SK-N-SH (cell line): Measurements from ENCODE around the gene PRG2. TPM values are rescaled to one million over a fixed set of nuclear protein-coding genes. Genes with fewer than 3 reads are reported as not detected.

Experiments used
- CTCF ChIA-PET: fragments of 300-600, 350-600 bp; formaldehyde crosslinking; extraction: SDS; loops from one replicate; lab custom pipeline; 2021; lab: Yijun Ruan, JAX
- POLR2A ChIA-PET: fragments of 350-600 bp; sonication (Branson Sonifier 250); formaldehyde crosslinking; extraction: SDS; loops from one replicate; lab custom pipeline; 2020; ENCODE audit warnings: antibody characterized with exemption, inconsistent platforms; lab: Yijun Ruan, JAX
- DNase-seq: peaks from one replicate; pipeline ENCODE4 v3.0.0; 2012
- H2AFZ ChIP-seq: fragments of 200-600 bp; sonication (generic); 2 replicates; pipeline ENCODE4 v1.8.1; 2016; ENCODE audit warnings: antibody characterized with exemption, mild to moderate bottlenecking, low read depth
- H3F3A ChIP-seq: fragments of 200-600 bp; sonication (generic); replicated peaks from 2 replicates; pipeline ENCODE3; 2016; ENCODE audit warnings: antibody characterized with exemption, mild to moderate bottlenecking; ENCODE audit not compliant: insufficient read depth
- H3K27ac ChIP-seq, 2 experiments: fragments of 200-500 bp in 1 of 2; fragments of 200-600 bp in 1 of 2; sonication (Bioruptor generic) in 1 of 2; sonication (generic), shearing (Covaris generic) in 1 of 2; 2 replicates each; pipeline versions ENCODE4 v1.5.1 to v1.6.1; 2014 to 2016; ENCODE audit warnings: low read depth in 2 of 2, inconsistent platforms in 1 of 2, low read length in 1 of 2, mild to moderate bottlenecking in 1 of 2, mixed read lengths in 1 of 2
- H3K27me3 ChIP-seq: fragments of 200-600 bp; sonication (generic), shearing (Covaris generic); 2 replicates; pipeline ENCODE4 v1.6.1; 2016; ENCODE audit warnings: mixed run types; ENCODE audit not compliant: insufficient read depth
- H3K36me3 ChIP-seq, 2 experiments: fragments of 200-500 bp in 1 of 2; fragments of 200-600 bp in 1 of 2; sonication (Bioruptor generic) in 1 of 2; sonication (generic) in 1 of 2; replicated peaks in 1 of 2; 2 replicates each; pipeline versions ENCODE3 to v1.5.1; 2014 to 2016; ENCODE audit warnings: low read length in 1 of 2, mild to moderate bottlenecking in 1 of 2; ENCODE audit not compliant: insufficient read depth in 2 of 2, control insufficient read depth in 1 of 2
- H3K4me1 ChIP-seq, 2 experiments: fragments of 200-500 bp in 1 of 2; fragments of 200-600 bp in 1 of 2; sonication (Bioruptor generic) in 1 of 2; sonication (generic), shearing (Covaris generic) in 1 of 2; 2 replicates each; pipeline versions ENCODE4 v1.5.1 to v1.6.1; 2014 to 2016; ENCODE audit warnings: low read depth in 1 of 2, low read length in 1 of 2, mixed run types in 1 of 2; ENCODE audit not compliant: insufficient read depth in 2 of 2, control insufficient read depth in 1 of 2
- H3K4me2 ChIP-seq: fragments of 200-600 bp; sonication (generic), shearing (Covaris generic); 2 replicates; pipeline ENCODE4 v1.6.1; 2017; ENCODE audit warnings: mixed run types
- H3K4me3 ChIP-seq, 2 experiments: fragments of 200-500 bp in 1 of 2; fragments of 200-600 bp in 1 of 2; sonication (Bioruptor generic) in 1 of 2; sonication (generic), shearing (Covaris generic) in 1 of 2; 2 replicates each; pipeline versions ENCODE4 v1.5.1 to v1.8.1; 2014 to 2016; ENCODE audit warnings: low read depth in 2 of 2, inconsistent platforms in 1 of 2, low read length in 1 of 2, mild to moderate bottlenecking in 1 of 2, mixed read lengths in 1 of 2, moderate library complexity in 1 of 2
- H3K79me2 ChIP-seq: fragments of 200-600 bp; sonication (generic); 2 replicates; pipeline ENCODE4 v1.8.1; 2017; ENCODE audit warnings: mild to moderate bottlenecking; ENCODE audit not compliant: insufficient read depth
- H3K9ac ChIP-seq: fragments of 200-600 bp; sonication (generic); 2 replicates; pipeline ENCODE4 v1.6.1; 2017; ENCODE audit warnings: mixed run types
- H3K9me2 ChIP-seq: fragments of 200-600 bp; sonication (generic); 2 replicates; pipeline ENCODE4 v1.6.1; 2017; ENCODE audit warnings: mixed run types
- H3K9me3 ChIP-seq: fragments of 200-600 bp; sonication (generic); 2 replicates; pipeline ENCODE4 v1.6.1; 2017; ENCODE audit warnings: mixed run types, mild to moderate bottlenecking, moderate library complexity
- H4K20me1 ChIP-seq: fragments of 200-600 bp; sonication (generic); 2 replicates; pipeline ENCODE4 v1.6.1; 2017; ENCODE audit warnings: mild to moderate bottlenecking, mixed run types; ENCODE audit not compliant: insufficient read depth
- CHD2 ChIP-seq: fragments of 150-350 bp; IDR thresholded peaks from 2 replicates; pipeline ENCODE4 v1.6.1; 2018; ENCODE audit warnings: low read length; ENCODE audit not compliant: partially characterized antibody
- EP300 ChIP-seq, 2 experiments: IDR thresholded peaks; 2 replicates each; pipeline versions ENCODE4 v1.4.0 to v1.6.1; 2012; ENCODE audit warnings: borderline replicate concordance in 1 of 2, low read depth in 1 of 2, low read length in 1 of 2
- EZH2phosphoT487 ChIP-seq: fragments of 200-600 bp; sonication (generic); IDR thresholded peaks from 2 replicates; pipeline ENCODE4 v1.6.1; 2017; ENCODE audit warnings: low read depth, mixed run types, mild to moderate bottlenecking, antibody characterized with exemption, moderate library complexity, borderline replicate concordance
- FOSL2 ChIP-seq: IDR thresholded peaks from 2 replicates; pipeline ENCODE4 v1.4.0; 2012; ENCODE audit warnings: low read depth, mild to moderate bottlenecking, moderate library complexity, borderline replicate concordance
- GABPA ChIP-seq: IDR thresholded peaks from 2 replicates; pipeline ENCODE4 v1.4.0; 2012; ENCODE audit warnings: low read depth, mild to moderate bottlenecking
- GATA2 ChIP-seq: sonication (generic); formaldehyde crosslinking; IDR thresholded peaks from 2 replicates; pipeline ENCODE4 v1.5.0; 2020; ENCODE audit warnings: mild to moderate bottlenecking, missing genetic modification reagents
- MEF2A ChIP-seq: IDR thresholded peaks from 2 replicates; pipeline ENCODE4 v1.4.0; 2012; ENCODE audit warnings: low read depth, borderline replicate concordance
- POLR2AphosphoS5 ChIP-seq: IDR thresholded peaks from 2 replicates; pipeline ENCODE4 v1.6.1; 2012; ENCODE audit warnings: low read depth, low read length
- RAD21 ChIP-seq: IDR thresholded peaks from 2 replicates; pipeline ENCODE4 v1.6.1; 2012; ENCODE audit warnings: mild to moderate bottlenecking, low read length
- RCOR1 ChIP-seq: fragments of 150-350 bp; IDR thresholded peaks from 2 replicates; pipeline ENCODE4 v1.6.1; 2017; ENCODE audit warnings: antibody characterized with exemption, low read length
- RXRA ChIP-seq: IDR thresholded peaks from 2 replicates; pipeline ENCODE4 v1.4.0; 2012; ENCODE audit warnings: low read depth, mild to moderate bottlenecking, borderline replicate concordance
- SIN3A ChIP-seq: IDR thresholded peaks from 2 replicates; pipeline ENCODE4 v1.6.1; 2012; ENCODE audit warnings: low read depth, mild to moderate bottlenecking, low read length, moderate library complexity, borderline replicate concordance
- TEAD4 ChIP-seq: IDR thresholded peaks from 2 replicates; pipeline ENCODE4 v1.4.0; 2012; ENCODE audit warnings: mild to moderate bottlenecking, borderline replicate concordance; ENCODE audit not compliant: insufficient read depth
- WGBS: methylation state at CpG from one replicate; pipeline ENCODE4 v1.1.6; 2017; ENCODE audit warnings: low lambda C conversion rate; 5-methylcytosine and 5-hydroxymethylcytosine counted together
- polyA plus RNA-seq, 3 experiments: library from polyadenylated mRNA; depleted of rRNA; stranded (reverse); fragments of >200 nt; gene quantifications; 2 replicates each; pipeline ENCODE4 v1.2.3, GENCODE V29; 2012
- TF ChIP-seq, protein P1 (sequence below): IDR thresholded peaks from 2 replicates; pipeline ENCODE4 v1.4.0; 2012; ENCODE audit warnings: low read depth, borderline replicate concordance
- TF ChIP-seq, protein P2 (sequence below): fragments of 200-600 bp; sonication (generic); IDR thresholded peaks from 2 replicates; pipeline ENCODE4 v1.6.1; 2017; ENCODE audit warnings: antibody characterized with exemption, mild to moderate bottlenecking, moderate library complexity
- TF ChIP-seq, protein P3 (sequence below): IDR thresholded peaks from 2 replicates; pipeline ENCODE4 v1.4.0; 2012; ENCODE audit warnings: low read depth

PRG2 gene
- polyA plus RNA-seq, 1 of the 3 experiments (the other 2 are of a cell fraction), result not detected

DNA sequence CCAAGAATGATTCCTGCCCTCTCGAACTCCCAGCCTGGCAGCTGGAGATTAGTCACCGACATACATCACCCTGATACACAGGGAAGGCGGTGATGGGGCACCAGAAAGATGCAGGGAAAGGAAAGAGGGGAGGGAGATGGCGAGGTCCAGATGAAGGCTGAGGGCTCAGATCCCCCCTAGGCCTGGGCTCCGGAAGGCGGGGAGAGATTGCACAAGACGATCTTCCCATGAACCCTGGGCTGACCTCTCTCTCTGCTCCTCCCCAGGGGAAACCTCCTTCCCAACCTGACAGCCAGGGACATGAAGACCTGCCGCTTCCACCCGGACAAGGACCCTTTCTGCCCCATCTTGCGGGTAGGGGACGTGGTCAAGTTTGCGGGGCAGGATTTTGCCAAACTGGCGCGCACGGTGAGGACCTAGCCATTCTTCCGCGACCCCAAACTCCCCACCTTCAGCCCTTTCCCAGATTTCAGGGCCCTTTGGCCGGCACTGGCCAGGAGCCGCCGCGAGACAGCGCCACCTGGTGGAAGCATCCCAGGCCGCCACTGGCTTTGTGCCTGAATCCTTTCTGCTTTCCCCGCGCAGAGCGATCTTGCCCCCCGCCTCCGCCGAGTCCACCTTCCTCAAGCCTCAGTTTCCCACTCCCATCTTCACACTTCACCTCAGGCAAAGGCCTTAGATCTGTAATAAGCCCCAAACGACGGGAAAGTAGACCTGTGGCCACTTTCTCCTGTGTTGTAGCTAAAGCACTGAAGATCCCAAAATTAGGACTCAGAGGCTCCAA is 40.8 kb downstream of the PRG2 start (continued):
- TF ChIP-seq RCOR1, result no peak
- TF ChIP-seq EP300 (IDR thresholded peaks at IDR 0.05; ENCODE audit: borderline replicate concordance in 1 of 2, low read depth in 1 of 2, low read length in 1 of 2), result no peak
- no peak for TF ChIP-seq SIN3A
- TF ChIP-seq, protein P1, sequence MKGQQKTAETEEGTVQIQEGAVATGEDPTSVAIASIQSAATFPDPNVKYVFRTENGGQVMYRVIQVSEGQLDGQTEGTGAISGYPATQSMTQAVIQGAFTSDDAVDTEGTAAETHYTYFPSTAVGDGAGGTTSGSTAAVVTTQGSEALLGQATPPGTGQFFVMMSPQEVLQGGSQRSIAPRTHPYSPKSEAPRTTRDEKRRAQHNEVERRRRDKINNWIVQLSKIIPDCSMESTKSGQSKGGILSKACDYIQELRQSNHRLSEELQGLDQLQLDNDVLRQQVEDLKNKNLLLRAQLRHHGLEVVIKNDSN, result no peak
- no peak for TF ChIP-seq GABPA

DNA sequence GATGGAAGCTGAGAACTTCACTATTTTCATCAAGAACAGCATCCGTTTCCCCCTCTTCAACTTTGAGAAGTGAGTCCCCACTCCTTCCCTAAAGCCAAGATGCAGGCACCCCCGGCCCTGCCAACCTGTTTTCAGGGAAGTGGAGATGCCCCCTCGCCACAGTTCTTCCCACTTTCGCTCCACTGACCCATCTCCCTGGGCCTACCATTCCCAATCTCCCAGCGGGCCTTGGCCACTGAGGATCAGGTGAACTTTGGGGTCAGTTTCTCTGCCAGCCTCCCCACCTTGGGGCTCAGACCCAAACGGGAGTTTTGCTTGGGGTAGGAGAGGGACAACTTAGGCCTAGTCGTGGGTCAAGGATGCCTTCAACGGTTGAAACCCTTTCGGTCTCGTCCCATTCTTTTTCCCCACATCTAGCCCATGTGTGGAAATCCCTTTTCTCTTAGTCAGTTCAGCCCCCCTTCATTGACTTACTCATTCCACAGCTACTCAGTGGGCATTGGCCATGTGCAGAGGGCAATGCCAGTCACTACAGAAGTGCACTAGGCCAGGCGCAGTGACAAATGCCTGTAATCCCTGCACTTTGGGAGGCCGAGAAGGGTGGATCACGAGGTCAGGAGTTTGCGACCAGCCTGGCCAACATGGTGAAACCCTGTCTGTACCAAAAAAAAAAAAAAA is 41.7 kb downstream of the PRG2 start:
- no peaks in the 10 kb centered on the region for H3K36me3 ChIP-seq
- H3K4me2 ChIP-seq, result no peak overlapping the region
- CTCF ChIA-PET, result interaction anchor here (0.7 to 4.4 kb wide), 15 partner anchors 9 to 507 kb away, joined by 3 to 42 read pairs (median 4); partner anchors contain the start of genes P2RX3 and SLC43A1
- H3K27me3 ChIP-seq, result no peaks in the 10 kb centered on the region
- H3K79me2 ChIP-seq, result no peaks in the 10 kb centered on the region
- WGBS, result 78% methylated on average over 14 of the region's 14 CpGs
- no peaks in the 10 kb centered on the region for H3F3A ChIP-seq
- no peaks in the 10 kb centered on the region for H3K9me3 ChIP-seq
- H2AFZ ChIP-seq, result no peak overlapping the region
- POLR2A ChIA-PET, result no interaction called here
- H3K4me3 ChIP-seq, result no peak overlapping the region
- H3K9me2 ChIP-seq, result no peaks in the 10 kb centered on the region
- peaks cover 0 to 2% of the 10 kb centered on the region in 2 experiments; a peak in 1 of 4 replicates for H3K4me1 ChIP-seq
- no peak overlapping the region for H3K9ac ChIP-seq
- H3K27ac ChIP-seq, result no peak overlapping the region
- TF ChIP-seq EZH2phosphoT487 (no peak), POLR2AphosphoS5 (no peak), TEAD4 (no peak), SIN3A (no peak), EP300 (IDR thresholded peaks at IDR 0.05; ENCODE audit: borderline replicate concordance in 1 of 2, low read depth in 1 of 2, low read length in 1 of 2) (no peak), RXRA (no peak), GATA2 (no peak), CHD2 (no peak), FOSL2 (peak; percentile 40; the same call in 1 of the 2 replicates), RAD21 (no peak), MEF2A (no peak)
- TF ChIP-seq, protein P2, sequence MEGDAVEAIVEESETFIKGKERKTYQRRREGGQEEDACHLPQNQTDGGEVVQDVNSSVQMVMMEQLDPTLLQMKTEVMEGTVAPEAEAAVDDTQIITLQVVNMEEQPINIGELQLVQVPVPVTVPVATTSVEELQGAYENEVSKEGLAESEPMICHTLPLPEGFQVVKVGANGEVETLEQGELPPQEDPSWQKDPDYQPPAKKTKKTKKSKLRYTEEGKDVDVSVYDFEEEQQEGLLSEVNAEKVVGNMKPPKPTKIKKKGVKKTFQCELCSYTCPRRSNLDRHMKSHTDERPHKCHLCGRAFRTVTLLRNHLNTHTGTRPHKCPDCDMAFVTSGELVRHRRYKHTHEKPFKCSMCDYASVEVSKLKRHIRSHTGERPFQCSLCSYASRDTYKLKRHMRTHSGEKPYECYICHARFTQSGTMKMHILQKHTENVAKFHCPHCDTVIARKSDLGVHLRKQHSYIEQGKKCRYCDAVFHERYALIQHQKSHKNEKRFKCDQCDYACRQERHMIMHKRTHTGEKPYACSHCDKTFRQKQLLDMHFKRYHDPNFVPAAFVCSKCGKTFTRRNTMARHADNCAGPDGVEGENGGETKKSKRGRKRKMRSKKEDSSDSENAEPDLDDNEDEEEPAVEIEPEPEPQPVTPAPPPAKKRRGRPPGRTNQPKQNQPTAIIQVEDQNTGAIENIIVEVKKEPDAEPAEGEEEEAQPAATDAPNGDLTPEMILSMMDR, result no peak
- TF ChIP-seq, protein P3, sequence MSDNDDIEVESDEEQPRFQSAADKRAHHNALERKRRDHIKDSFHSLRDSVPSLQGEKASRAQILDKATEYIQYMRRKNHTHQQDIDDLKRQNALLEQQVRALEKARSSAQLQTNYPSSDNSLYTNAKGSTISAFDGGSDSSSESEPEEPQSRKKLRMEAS, result peak; percentile 44; the same call in 1 of the 2 replicates
- no peaks in the 10 kb centered on the region for H4K20me1 ChIP-seq
- no peak for DNase-seq
